ENCODE measurements around the gene RGL2. TPM values are rescaled to one million over a fixed set of nuclear protein-coding genes. Genes with fewer than 3 reads are reported as not detected.
A peak's percentile ranks its signal among the peaks of the same experiment; 100 is the strongest.

Gene RGL2
- total and polyA plus RNA-seq, 2 of the 13 experiments (the other 11 are each of a cell fraction or from before 2014, with no cell fraction given): 22.9 to 47.4 TPM

GRCh38 chr6:33297956-33298772 lies 578 bp downstream of the RGL2 start (continued):
- peak; percentile 8 for TF ChIP-seq SRSF1 (optimal IDR thresholded peaks at IDR 0.05; ENCODE audit: low read depth, low read length)
- TF ChIP-seq, protein P1, sequence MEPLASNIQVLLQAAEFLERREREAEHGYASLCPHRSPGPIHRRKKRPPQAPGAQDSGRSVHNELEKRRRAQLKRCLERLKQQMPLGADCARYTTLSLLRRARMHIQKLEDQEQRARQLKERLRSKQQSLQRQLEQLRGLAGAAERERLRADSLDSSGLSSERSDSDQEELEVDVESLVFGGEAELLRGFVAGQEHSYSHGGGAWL (CRISPR knock-in tag; IDR thresholded peaks at IDR 0.05): no peak
- TF ChIP-seq CSRNP2 (CRISPR knock-in tag; conservative IDR thresholded peaks at IDR 0.05; ENCODE audit: low read depth): no peak
- TF ChIP-seq ISL2 (CRISPR knock-in tag; IDR thresholded peaks at IDR 0.05): no peak
- no peak for TF ChIP-seq ZNF256 (CRISPR knock-in tag; conservative IDR thresholded peaks at IDR 0.05)
- no peak for TF ChIP-seq PCBP2 (optimal IDR thresholded peaks at IDR 0.05; ENCODE audit: low read depth, low read length, poor library complexity, severe bottlenecking)
- no peak for TF ChIP-seq ZNF672 (CRISPR knock-in tag; IDR thresholded peaks at IDR 0.05)
- TF ChIP-seq CENPT (CRISPR knock-in tag; IDR thresholded peaks at IDR 0.05; ENCODE audit: low read depth): no peak
- peak; percentile 69; the same call in 1 of the 2 replicates for TF ChIP-seq ZNF768 (CRISPR knock-in tag; IDR thresholded peaks at IDR 0.05)
- TF ChIP-seq, protein P2, sequence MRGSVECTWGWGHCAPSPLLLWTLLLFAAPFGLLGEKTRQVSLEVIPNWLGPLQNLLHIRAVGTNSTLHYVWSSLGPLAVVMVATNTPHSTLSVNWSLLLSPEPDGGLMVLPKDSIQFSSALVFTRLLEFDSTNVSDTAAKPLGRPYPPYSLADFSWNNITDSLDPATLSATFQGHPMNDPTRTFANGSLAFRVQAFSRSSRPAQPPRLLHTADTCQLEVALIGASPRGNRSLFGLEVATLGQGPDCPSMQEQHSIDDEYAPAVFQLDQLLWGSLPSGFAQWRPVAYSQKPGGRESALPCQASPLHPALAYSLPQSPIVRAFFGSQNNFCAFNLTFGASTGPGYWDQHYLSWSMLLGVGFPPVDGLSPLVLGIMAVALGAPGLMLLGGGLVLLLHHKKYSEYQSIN (CRISPR knock-in tag; IDR thresholded peaks at IDR 0.05; ENCODE audit: borderline replicate concordance): no peak
- peak; percentile 82 for TF ChIP-seq SAP130 (CRISPR knock-in tag; IDR thresholded peaks at IDR 0.05; ENCODE audit: low read depth)
- TF ChIP-seq POLR2G (IDR thresholded peaks at IDR 0.05; ENCODE audit: low read depth, low read length): no peak
- 0 out of 2 replicates have a peak, but pooled peaks have one; percentile 43 for TF ChIP-seq ZNF572 (CRISPR knock-in tag; IDR thresholded peaks at IDR 0.05)
- TF ChIP-seq CREM (IDR thresholded peaks at IDR 0.05): no peak
- TF ChIP-seq CREM (CRISPR knock-in tag; IDR thresholded peaks at IDR 0.05): no peak
- TF ChIP-seq HNRNPK (IDR thresholded peaks at IDR 0.05; ENCODE audit: low read depth, low read length, poor library complexity, severe bottlenecking): no peak
- TF ChIP-seq, protein P3, sequence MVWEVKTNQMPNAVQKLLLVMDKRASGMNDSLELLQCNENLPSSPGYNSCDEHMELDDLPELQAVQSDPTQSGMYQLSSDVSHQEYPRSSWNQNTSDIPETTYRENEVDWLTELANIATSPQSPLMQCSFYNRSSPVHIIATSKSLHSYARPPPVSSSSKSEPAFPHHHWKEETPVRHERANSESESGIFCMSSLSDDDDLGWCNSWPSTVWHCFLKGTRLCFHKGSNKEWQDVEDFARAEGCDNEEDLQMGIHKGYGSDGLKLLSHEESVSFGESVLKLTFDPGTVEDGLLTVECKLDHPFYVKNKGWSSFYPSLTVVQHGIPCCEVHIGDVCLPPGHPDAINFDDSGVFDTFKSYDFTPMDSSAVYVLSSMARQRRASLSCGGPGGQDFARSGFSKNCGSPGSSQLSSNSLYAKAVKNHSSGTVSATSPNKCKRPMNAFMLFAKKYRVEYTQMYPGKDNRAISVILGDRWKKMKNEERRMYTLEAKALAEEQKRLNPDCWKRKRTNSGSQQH (CRISPR knock-in tag; IDR thresholded peaks at IDR 0.05; ENCODE audit: low read depth): 0 out of 2 replicates have a peak, but pooled peaks have one; percentile 14
- no peak for TF ChIP-seq AHR (CRISPR knock-in tag; IDR thresholded peaks at IDR 0.05)
- TF ChIP-seq PHF8 (CRISPR knock-in tag; IDR thresholded peaks at IDR 0.05): peak; percentile 19; the same call in 1 of the 2 replicates
- no peak for TF ChIP-seq HMG20B (CRISPR knock-in tag; conservative IDR thresholded peaks at IDR 0.05)
- no peak for TF ChIP-seq SMAD9 (CRISPR knock-in tag; IDR thresholded peaks at IDR 0.05)
- no peak for TF ChIP-seq ZSCAN25 (CRISPR knock-in tag; IDR thresholded peaks at IDR 0.05)
- no peak for TF ChIP-seq ZNF354B (CRISPR knock-in tag; IDR thresholded peaks at IDR 0.05)

Data from HepG2 (cell line).